ENCODE results near the gene LDHA.

DNA sequence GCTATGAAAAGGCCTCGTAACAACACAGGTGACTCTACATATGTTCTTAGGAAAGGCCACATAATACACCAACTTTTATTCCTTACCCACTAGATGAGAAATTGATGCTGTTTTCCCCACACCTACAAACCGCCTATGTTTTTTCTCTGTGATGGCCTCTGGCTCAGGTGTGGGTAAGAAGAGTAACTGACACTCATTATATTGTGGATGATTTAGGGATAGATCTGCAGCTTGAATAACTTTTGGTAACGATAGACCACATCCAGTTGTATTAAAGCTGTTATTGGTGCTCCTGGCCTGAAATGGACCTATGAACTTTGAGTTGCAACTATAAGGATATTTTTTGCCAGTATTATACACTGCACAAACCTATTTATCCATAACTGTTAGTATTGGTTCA is 3.6 kb downstream of the LDHA start:
- no peak for TF ChIP-seq ZNF134 (CRISPR knock-in tag; conservative IDR thresholded peaks at IDR 0.05)
- no peak for TF ChIP-seq ARID2 (IDR thresholded peaks at IDR 0.05)
- no peak for TF ChIP-seq ZNF121 (CRISPR knock-in tag; conservative IDR thresholded peaks at IDR 0.05)
- no peak for TF ChIP-seq SRSF9 (IDR thresholded peaks at IDR 0.05; ENCODE audit: borderline replicate concordance, low read depth, low read length)
- TF ChIP-seq PRMT5 (CRISPR knock-in tag; IDR thresholded peaks at IDR 0.05) = no peak
- no peak for TF ChIP-seq TFAP4 (CRISPR knock-in tag; IDR thresholded peaks at IDR 0.05; ENCODE audit: borderline replicate concordance)
- no peak for TF ChIP-seq JUN (IDR thresholded peaks at IDR 0.05; ENCODE audit: borderline replicate concordance, low read depth, low read length)
- TF ChIP-seq JUN (CRISPR knock-in tag; IDR thresholded peaks at IDR 0.05; ENCODE audit: borderline replicate concordance) = no peak
- TF ChIP-seq MAFK (IDR thresholded peaks at IDR 0.05; ENCODE audit: low read length) = no peak
- TF ChIP-seq FOXP1 (CRISPR knock-in tag; IDR thresholded peaks at IDR 0.05) = no peak
- no peak for TF ChIP-seq ZNF764 (CRISPR knock-in tag; IDR thresholded peaks at IDR 0.05; ENCODE audit: low read depth)
